ENCODE measurements around the gene RSPH6A. TPM values are rescaled to one million over a fixed set of nuclear protein-coding genes. Genes with fewer than 3 reads are reported as not detected.

Gene RSPH6A
- total and polyA plus RNA-seq, 2 of the 13 experiments (the other 11 are each of a cell fraction or from before 2014, with no cell fraction given) = 0.07 TPM; not detected in 1

DNA sequence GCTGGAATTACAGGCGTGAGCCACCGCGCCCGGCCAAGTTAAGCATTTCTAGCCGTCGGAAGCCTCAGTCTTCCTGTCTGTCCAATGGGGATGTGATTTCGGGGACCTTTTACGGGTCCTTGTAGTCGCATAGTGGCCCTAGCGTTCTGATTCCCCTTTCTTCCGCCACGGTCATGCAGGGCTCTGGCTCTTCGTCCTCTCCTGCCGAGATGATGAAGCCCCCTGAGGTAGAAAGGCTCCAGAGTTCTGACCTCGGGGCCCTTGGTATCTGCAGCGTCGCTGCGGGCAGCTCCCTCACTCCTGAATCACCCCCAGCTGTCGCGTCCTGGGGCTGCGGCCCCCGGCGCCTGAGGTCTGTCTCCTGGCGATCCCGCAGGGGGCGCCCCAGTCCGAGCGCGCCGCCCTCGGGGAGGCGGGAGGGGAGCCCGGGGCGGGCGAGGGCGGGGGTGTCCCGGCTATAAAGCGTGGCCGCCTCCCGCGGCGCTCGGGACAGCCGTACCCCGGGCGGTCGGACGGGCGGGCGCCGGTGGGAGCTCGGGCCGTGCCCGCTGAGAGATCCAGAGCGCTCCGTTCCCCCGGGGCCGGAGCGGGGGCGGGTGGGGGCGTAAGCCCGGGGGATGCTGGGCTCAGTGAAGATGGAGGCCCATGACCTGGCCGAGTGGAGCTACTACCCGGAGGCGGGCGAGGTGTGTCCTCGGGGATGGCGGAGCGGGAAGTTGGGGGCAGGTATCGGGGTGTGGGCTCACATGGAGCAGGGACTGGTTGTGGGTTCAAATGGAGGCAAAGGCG is 48.9 kb upstream of the RSPH6A start, which contains the start of gene FOXA3 (continued):
- TF ChIP-seq RXRB (CRISPR knock-in tag; IDR thresholded peaks at IDR 0.05; ENCODE audit: borderline replicate concordance) (no peak; the same call in 1 of the 2 replicates), ZNF749 (CRISPR knock-in tag; IDR thresholded peaks at IDR 0.05; ENCODE audit: borderline replicate concordance) (no peak), MAFK (conservative IDR thresholded peaks at IDR 0.05 in 1 of 2, IDR thresholded peaks at IDR 0.05 in 1 of 2; ENCODE audit: low read length in 2 of 2) (no peak), ZNF350 (CRISPR knock-in tag; IDR thresholded peaks at IDR 0.05; ENCODE audit: borderline replicate concordance, low read depth) (0 out of 2 replicates have a peak, but pooled peaks have one; percentile 24), FOXC1 (CRISPR knock-in tag; IDR thresholded peaks at IDR 0.05; ENCODE audit: borderline replicate concordance) (no peak), RCOR2 (CRISPR knock-in tag; IDR thresholded peaks at IDR 0.05) (peak; percentile 78), FOXK1 (CRISPR knock-in tag; IDR thresholded peaks at IDR 0.05; ENCODE audit: borderline replicate concordance, low read depth) (0 out of 2 replicates have a peak, but pooled peaks have one; percentile 45), KDM3A (CRISPR knock-in tag; IDR thresholded peaks at IDR 0.05; ENCODE audit: low read depth) (no peak; the same call in 1 of the 2 replicates), REPIN1 (CRISPR knock-in tag; IDR thresholded peaks at IDR 0.05; ENCODE audit: borderline replicate concordance, low read depth) (0 out of 2 replicates have a peak, but pooled peaks have one; percentile 14), ZBTB21 (CRISPR knock-in tag; IDR thresholded peaks at IDR 0.05) (no peak)
- TF ChIP-seq, protein P1, sequence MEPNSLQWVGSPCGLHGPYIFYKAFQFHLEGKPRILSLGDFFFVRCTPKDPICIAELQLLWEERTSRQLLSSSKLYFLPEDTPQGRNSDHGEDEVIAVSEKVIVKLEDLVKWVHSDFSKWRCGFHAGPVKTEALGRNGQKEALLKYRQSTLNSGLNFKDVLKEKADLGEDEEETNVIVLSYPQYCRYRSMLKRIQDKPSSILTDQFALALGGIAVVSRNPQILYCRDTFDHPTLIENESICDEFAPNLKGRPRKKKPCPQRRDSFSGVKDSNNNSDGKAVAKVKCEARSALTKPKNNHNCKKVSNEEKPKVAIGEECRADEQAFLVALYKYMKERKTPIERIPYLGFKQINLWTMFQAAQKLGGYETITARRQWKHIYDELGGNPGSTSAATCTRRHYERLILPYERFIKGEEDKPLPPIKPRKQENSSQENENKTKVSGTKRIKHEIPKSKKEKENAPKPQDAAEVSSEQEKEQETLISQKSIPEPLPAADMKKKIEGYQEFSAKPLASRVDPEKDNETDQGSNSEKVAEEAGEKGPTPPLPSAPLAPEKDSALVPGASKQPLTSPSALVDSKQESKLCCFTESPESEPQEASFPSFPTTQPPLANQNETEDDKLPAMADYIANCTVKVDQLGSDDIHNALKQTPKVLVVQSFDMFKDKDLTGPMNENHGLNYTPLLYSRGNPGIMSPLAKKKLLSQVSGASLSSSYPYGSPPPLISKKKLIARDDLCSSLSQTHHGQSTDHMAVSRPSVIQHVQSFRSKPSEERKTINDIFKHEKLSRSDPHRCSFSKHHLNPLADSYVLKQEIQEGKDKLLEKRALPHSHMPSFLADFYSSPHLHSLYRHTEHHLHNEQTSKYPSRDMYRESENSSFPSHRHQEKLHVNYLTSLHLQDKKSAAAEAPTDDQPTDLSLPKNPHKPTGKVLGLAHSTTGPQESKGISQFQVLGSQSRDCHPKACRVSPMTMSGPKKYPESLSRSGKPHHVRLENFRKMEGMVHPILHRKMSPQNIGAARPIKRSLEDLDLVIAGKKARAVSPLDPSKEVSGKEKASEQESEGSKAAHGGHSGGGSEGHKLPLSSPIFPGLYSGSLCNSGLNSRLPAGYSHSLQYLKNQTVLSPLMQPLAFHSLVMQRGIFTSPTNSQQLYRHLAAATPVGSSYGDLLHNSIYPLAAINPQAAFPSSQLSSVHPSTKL (CRISPR knock-in tag; IDR thresholded peaks at IDR 0.05) = peak; percentile 49; the same call in 1 of the 2 replicates
- TF ChIP-seq, protein P2, sequence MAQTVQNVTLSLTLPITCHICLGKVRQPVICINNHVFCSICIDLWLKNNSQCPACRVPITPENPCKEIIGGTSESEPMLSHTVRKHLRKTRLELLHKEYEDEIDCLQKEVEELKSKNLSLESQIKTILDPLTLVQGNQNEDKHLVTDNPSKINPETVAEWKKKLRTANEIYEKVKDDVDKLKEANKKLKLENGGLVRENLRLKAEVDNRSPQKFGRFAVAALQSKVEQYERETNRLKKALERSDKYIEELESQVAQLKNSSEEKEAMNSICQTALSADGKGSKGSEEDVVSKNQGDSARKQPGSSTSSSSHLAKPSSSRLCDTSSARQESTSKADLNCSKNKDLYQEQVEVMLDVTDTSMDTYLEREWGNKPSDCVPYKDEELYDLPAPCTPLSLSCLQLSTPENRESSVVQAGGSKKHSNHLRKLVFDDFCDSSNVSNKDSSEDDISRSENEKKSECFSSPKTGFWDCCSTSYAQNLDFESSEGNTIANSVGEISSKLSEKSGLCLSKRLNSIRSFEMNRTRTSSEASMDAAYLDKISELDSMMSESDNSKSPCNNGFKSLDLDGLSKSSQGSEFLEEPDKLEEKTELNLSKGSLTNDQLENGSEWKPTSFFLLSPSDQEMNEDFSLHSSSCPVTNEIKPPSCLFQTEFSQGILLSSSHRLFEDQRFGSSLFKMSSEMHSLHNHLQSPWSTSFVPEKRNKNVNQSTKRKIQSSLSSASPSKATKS (CRISPR knock-in tag; IDR thresholded peaks at IDR 0.05) = no peak
- TF ChIP-seq, protein P3, sequence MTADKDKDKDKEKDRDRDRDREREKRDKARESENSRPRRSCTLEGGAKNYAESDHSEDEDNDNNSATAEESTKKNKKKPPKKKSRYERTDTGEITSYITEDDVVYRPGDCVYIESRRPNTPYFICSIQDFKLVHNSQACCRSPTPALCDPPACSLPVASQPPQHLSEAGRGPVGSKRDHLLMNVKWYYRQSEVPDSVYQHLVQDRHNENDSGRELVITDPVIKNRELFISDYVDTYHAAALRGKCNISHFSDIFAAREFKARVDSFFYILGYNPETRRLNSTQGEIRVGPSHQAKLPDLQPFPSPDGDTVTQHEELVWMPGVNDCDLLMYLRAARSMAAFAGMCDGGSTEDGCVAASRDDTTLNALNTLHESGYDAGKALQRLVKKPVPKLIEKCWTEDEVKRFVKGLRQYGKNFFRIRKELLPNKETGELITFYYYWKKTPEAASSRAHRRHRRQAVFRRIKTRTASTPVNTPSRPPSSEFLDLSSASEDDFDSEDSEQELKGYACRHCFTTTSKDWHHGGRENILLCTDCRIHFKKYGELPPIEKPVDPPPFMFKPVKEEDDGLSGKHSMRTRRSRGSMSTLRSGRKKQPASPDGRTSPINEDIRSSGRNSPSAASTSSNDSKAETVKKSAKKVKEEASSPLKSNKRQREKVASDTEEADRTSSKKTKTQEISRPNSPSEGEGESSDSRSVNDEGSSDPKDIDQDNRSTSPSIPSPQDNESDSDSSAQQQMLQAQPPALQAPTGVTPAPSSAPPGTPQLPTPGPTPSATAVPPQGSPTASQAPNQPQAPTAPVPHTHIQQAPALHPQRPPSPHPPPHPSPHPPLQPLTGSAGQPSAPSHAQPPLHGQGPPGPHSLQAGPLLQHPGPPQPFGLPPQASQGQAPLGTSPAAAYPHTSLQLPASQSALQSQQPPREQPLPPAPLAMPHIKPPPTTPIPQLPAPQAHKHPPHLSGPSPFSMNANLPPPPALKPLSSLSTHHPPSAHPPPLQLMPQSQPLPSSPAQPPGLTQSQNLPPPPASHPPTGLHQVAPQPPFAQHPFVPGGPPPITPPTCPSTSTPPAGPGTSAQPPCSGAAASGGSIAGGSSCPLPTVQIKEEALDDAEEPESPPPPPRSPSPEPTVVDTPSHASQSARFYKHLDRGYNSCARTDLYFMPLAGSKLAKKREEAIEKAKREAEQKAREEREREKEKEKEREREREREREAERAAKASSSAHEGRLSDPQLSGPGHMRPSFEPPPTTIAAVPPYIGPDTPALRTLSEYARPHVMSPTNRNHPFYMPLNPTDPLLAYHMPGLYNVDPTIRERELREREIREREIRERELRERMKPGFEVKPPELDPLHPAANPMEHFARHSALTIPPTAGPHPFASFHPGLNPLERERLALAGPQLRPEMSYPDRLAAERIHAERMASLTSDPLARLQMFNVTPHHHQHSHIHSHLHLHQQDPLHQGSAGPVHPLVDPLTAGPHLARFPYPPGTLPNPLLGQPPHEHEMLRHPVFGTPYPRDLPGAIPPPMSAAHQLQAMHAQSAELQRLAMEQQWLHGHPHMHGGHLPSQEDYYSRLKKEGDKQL (CRISPR knock-in tag; IDR thresholded peaks at IDR 0.05; ENCODE audit: low read depth) = no peak
- TF ChIP-seq, protein P4, sequence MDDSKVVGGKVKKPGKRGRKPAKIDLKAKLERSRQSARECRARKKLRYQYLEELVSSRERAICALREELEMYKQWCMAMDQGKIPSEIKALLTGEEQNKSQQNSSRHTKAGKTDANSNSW (CRISPR knock-in tag; IDR thresholded peaks at IDR 0.05; ENCODE audit: borderline replicate concordance) = no peak

Data from HepG2 (cell line).